ENCODE data around the gene CEMP1.

CEMP1 gene

DNA sequence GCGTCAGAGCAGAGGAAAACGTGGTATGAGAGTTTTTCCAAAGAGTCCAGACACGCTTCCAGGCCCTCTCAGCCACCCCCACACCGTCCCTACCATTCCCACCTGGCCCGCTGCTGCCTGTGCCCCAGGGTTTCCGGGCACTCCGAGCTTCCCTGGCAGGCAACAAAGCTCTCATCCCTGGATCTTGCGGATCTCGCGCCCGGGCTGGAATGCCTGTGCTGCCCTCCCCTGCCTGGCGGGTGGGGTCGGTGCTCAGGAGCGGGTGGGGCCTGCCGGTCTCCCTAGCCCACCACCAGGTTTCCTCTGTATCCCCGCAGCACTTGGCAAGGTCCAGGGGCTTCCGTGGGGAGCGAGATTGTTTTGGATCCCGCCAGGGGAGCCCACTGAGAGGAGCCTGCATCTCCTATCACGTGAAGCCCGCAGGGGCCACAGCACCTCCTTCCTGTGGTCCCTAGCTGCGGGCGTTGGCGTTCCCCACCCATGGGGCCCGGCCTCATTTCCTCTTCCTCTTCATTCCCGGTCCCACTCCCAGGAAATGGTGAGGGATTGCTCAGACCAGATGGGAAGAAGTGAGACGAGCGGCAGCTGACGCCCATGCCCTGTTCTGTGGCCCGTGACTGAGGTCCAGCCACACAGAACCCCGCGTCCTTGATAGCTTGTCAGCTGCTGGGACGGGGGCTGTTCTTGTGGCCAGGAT, 45.2 kb downstream of the CEMP1 start:
- H3K4me3 ChIP-seq (ENCODE audit: low read length), result no peak overlapping the region
- no peak overlapping the region for H3K4me2 ChIP-seq (ENCODE audit: low read length)
- no peaks in the 10 kb centered on the region for H3K9me3 ChIP-seq (ENCODE audit: insufficient read depth, low read length)
- no peaks in the 10 kb centered on the region for H4K20me1 ChIP-seq (ENCODE audit: insufficient read depth, low read length)
- no peak overlapping the region for H2AFZ ChIP-seq (ENCODE audit: low read depth, low read length)
- no peak overlapping the region for H3K27ac ChIP-seq (ENCODE audit: low read length)
- no peak overlapping the region for H3K9ac ChIP-seq (ENCODE audit: low read length)
- H3K27me3 ChIP-seq (ENCODE audit: low read depth, low read length), result no peaks in the 10 kb centered on the region
- 0 out of 2 replicates have a peak, but pooled peaks cover 5% of the 10 kb centered on the region for H3K79me2 ChIP-seq (ENCODE audit: low read length)
- TF ChIP-seq, protein P1, sequence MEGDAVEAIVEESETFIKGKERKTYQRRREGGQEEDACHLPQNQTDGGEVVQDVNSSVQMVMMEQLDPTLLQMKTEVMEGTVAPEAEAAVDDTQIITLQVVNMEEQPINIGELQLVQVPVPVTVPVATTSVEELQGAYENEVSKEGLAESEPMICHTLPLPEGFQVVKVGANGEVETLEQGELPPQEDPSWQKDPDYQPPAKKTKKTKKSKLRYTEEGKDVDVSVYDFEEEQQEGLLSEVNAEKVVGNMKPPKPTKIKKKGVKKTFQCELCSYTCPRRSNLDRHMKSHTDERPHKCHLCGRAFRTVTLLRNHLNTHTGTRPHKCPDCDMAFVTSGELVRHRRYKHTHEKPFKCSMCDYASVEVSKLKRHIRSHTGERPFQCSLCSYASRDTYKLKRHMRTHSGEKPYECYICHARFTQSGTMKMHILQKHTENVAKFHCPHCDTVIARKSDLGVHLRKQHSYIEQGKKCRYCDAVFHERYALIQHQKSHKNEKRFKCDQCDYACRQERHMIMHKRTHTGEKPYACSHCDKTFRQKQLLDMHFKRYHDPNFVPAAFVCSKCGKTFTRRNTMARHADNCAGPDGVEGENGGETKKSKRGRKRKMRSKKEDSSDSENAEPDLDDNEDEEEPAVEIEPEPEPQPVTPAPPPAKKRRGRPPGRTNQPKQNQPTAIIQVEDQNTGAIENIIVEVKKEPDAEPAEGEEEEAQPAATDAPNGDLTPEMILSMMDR (IDR thresholded peaks at IDR 0.05; ENCODE audit: low read depth, low read length), result no peak
- TF ChIP-seq EZH2phosphoT487 (IDR thresholded peaks at IDR 0.05; ENCODE audit: low read depth), result no peak
- H3K4me1 ChIP-seq (ENCODE audit: low read length), result peaks cover 20% of the 10 kb centered on the region
- no peaks in the 10 kb centered on the region for H3K36me3 ChIP-seq (replicated peaks; ENCODE audit: low read depth, low read length)

DNA sequence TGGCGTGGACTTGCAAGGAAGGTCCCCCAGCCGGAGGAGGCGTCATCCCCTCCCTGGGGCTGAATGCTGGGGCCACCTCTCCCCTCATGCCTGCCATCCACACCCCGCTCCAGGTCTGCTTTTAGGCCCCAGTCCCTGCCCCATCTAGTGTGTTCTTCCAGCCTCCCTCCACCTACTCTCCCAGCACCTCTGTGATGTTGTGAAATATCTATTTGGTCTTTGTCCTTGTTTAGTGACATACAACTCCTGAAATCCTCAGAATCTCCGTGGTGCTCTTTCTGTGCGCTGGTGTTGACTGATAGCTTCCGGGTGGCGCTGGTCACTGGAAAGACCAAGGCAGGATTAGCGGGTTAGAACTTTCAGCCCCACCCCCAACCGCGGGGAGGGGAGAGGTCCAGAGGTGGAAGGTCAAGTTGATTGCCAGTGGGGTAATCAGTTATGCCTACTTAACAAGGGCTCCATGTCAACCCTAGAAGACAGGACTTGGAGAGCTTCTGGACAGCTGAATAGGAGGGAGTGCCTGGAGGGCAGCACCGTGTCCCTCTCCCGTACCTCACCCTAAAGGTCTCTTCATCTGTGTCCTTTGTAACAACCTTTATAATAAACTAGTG, 46.2 kb downstream of the CEMP1 start:
- no peaks in the 10 kb centered on the region for H4K20me1 ChIP-seq (ENCODE audit: insufficient read depth, low read length)
- H3K9me3 ChIP-seq (ENCODE audit: insufficient read depth, low read length), result no peaks in the 10 kb centered on the region
- H3K4me1 ChIP-seq (ENCODE audit: low read length), result peaks cover 20% of the 10 kb centered on the region
- 0 out of 2 replicates have a peak, but pooled peaks cover 5% of the 10 kb centered on the region for H3K79me2 ChIP-seq (ENCODE audit: low read length)
- H3K36me3 ChIP-seq (replicated peaks; ENCODE audit: low read depth, low read length), result no peaks in the 10 kb centered on the region
- H3K27ac ChIP-seq (ENCODE audit: low read length), result no peak overlapping the region
- H3K4me2 ChIP-seq (ENCODE audit: low read length), result no peak overlapping the region
- TF ChIP-seq, protein P1 (IDR thresholded peaks at IDR 0.05; ENCODE audit: low read depth, low read length), result no peak
- TF ChIP-seq EZH2phosphoT487 (IDR thresholded peaks at IDR 0.05; ENCODE audit: low read depth), result no peak
- no peak overlapping the region for H3K9ac ChIP-seq (ENCODE audit: low read length)
- no peak overlapping the region for H2AFZ ChIP-seq (ENCODE audit: low read depth, low read length)
- no peak overlapping the region for H3K4me3 ChIP-seq (ENCODE audit: low read length)
- no peaks in the 10 kb centered on the region for H3K27me3 ChIP-seq (ENCODE audit: low read depth, low read length)

DNA sequence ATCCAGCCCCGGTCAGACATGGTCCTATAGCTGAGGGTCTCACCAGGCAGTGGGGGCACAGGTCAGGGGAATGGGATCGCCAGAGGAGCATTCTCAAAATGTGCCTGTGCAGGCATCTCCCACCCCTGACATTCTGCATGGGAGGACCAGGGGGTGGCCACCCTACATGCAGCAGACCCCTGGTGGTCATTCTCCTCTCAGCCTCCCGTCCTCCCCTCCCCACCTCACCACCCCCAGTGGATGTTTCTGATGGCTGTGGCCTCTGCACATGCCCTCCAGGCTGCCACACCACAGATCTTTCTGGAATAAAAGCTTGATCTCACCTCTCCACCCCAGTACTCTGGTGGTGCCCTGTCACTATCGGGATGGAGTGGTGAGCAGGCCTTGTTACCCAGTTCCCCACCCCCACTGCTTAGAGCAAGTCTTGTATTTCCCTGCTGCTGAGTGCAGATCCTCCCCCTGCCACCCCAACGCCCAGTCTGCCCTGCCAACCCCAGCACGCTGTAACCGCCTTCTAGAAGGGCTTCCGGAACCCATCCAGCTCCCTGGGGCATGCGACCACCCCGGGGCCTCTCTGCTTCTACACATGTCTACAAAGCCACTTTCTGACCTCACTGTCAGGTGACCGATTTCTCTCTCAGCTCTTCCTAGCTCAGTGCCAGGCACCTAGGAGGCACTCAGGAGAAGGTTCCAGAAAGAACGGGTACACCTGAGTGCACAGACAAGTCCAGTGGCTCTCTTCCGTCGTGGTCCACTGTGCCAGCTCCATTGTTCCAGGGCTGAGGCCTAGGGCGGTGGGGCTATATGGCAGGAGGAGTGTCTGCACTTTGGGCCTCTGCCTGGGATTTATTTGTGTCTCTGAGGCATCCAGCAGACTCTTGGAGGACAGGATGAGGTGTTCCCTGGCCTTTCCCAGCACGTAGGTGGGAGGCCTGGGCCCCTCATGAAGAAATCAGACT, 47.0 kb downstream of the CEMP1 start:
- Histone ChIP-seq H3K36me3 (replicated peaks; ENCODE audit: low read depth, low read length) (no peaks in the 10 kb centered on the region), H3K4me1 (ENCODE audit: low read length) (peaks cover 20% of the 10 kb centered on the region), H2AFZ (ENCODE audit: low read depth, low read length) (no peak overlapping the region), H3K4me2 (ENCODE audit: low read length) (no peak overlapping the region), H3K9me3 (ENCODE audit: insufficient read depth, low read length) (no peaks in the 10 kb centered on the region), H3K4me3 (ENCODE audit: low read length) (no peak overlapping the region), H3K79me2 (ENCODE audit: low read length) (0 out of 2 replicates have a peak, but pooled peaks cover 5% of the 10 kb centered on the region), H3K9ac (ENCODE audit: low read length) (no peak overlapping the region), H3K27ac (ENCODE audit: low read length) (no peak overlapping the region), H3K27me3 (ENCODE audit: low read depth, low read length) (no peaks in the 10 kb centered on the region), H4K20me1 (ENCODE audit: insufficient read depth, low read length) (no peaks in the 10 kb centered on the region)
- no peak for TF ChIP-seq EZH2phosphoT487 (IDR thresholded peaks at IDR 0.05; ENCODE audit: low read depth)
- TF ChIP-seq, protein P1 (IDR thresholded peaks at IDR 0.05; ENCODE audit: low read depth, low read length), result no peak
